NAMALWA (cell line): Measurements from ENCODE around the gene TYW1.
"Not testable (repeated sequence)": the region's sequence is repeated elsewhere in the genome, so short reads cannot be mapped to it uniquely, and the experiment has no call there.

ENCODE experiments used
- DNase-seq: peaks from one replicate; pipeline ENCODE4 v3.0.0-alpha.2; 2015; ENCODE audit warnings: low spot score

The TYW1 gene, protein sequence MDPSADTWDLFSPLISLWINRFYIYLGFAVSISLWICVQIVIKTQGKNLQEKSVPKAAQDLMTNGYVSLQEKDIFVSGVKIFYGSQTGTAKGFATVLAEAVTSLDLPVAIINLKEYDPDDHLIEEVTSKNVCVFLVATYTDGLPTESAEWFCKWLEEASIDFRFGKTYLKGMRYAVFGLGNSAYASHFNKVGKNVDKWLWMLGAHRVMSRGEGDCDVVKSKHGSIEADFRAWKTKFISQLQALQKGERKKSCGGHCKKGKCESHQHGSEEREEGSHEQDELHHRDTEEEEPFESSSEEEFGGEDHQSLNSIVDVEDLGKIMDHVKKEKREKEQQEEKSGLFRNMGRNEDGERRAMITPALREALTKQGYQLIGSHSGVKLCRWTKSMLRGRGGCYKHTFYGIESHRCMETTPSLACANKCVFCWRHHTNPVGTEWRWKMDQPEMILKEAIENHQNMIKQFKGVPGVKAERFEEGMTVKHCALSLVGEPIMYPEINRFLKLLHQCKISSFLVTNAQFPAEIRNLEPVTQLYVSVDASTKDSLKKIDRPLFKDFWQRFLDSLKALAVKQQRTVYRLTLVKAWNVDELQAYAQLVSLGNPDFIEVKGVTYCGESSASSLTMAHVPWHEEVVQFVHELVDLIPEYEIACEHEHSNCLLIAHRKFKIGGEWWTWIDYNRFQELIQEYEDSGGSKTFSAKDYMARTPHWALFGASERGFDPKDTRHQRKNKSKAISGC

GRCh38 chr7:66996444-66997191, at the start of gene TYW1:
TSS of gene TYW1 (plus strand) at chr7:66996833. CDS start at chr7:66996979, 146 bp downstream.
- peak; percentile 100 for DNase-seq

DNA sequence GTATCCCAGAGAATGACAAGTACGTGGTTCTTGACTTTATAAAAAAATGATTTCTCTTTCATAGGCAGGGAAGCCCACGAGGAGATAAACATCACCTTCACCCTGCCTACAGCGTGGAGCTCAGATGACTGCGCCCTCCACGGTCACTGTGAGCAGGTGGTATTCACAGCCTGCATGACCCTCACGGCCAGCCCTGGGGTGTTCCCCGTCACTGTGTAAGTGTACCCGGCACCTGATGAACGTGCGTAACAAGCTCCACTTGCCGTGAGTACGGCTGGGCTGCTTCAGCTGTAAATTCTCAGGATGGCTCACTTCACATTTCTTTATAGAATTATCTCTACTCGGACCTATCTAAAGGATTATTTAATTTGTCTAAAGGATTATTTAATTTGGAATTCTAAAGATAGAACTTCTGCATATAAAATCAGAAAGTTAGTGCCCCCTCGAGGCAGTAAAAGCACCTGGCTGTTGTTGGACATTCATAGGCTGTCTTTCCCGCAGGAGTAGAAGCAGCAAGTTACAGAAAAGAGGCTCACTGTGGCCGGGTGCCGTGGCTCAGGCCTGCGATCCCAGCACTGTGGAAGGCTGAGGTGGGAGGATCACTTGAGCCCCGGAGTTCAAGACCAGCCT, 48.0 kb upstream of the TYW1 start:
- no peak for DNase-seq

DNA sequence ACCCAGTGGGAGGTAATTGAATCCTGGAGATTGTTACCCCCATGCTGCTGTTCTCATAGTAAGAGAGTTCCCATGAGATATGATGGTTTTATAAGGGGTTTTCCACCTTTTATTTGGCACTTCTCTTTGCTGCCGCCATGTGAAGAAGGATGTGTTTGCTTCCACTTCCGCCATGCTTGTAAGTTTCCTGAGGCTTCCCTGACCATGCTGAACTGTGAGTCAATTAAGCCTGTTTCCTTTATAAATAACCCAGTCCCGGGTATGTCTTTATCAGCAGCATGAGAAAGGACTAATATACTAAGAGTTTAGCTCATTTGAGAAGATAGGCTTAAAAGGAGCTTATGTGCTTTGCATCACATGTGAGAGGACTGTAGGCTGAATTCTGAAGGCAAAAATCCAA, 46.3 kb upstream of the TYW1 start:
- no peak for DNase-seq

GRCh38 chr7:66950763-66951162, 45.9 kb upstream of the TYW1 start:
- no peak for DNase-seq

GRCh38 chr7:66952343-66953043, 44.1 kb upstream of the TYW1 start:
- DNase-seq: no peak

GRCh38 chr7:66953044-66953427, 43.6 kb upstream of the TYW1 start:
- peak; percentile 65 for DNase-seq

DNA sequence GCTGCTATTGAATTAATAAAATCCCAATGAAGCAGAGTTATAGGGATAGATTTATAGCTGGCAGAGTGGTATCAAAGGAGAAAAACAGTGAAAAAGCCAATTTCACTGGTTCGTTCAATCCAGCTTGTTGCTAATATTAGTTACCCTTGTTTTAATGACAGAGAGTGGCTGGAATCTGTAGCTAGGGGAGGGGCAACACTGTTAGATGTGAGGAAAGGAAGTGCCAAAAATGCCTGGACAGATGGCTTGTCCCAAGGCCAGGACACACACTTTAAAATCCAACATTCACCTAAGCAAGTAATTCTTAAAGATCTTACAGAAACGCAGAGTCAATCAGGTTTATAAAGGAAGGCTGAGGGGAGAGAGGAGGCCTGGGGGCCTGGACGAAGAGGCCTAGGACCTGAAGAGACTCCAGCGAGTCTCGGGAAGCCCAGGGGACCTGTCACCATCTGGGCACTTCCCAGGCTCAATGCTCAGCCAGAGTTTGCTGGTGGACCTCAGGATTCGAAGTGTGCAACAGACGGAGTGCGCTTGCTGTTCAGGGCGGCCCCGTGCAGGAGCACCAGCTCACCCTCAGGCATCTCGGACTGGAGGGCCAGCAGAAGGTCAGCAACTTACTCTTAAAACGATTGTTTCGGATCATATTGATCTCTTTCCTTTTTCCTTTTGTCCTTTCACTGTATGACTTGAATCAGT, 38.9 kb upstream of the TYW1 start:
- no peak for DNase-seq

DNA sequence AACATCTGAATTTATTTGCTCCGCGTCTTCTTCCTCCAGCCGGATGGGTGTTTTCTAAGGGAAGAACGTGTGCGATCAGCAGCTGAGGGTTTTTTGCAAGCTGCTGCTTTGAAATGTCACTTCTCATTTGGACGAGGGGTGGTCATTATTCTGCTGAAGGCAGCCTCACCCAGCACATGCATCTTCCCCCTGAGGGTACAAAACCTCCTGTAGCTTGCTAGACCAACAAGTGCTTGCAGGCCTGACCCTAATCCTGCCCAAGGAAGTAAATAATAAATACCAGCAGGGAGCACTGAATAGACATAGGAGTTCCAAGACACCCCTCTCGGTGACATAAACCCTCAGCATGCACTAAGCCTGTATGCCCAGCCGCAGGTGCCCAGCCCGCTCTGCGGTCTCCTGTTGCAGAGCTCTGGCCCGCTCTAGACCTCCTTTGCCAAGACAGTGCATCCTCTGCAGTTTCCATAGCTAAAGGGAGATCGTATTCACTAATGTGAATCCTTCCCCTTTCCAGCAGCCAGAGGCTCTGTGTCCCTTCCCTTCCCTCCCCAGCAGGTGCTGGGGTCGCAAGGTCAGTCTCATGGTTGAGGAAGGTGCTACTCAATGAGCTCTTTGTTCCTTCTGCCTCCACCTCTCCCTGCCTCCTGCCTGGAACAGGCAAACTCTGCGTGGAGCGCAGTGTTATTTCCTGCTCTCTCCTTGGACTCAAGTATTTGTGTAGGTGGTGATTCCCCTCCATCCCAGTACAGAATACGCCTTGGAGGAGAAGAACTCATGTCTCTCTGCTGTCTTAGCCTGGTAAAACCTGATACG, 37.9 kb upstream of the TYW1 start:
- no peak for DNase-seq

GRCh38 chr7:66960192-66960591, 36.4 kb upstream of the TYW1 start:
- DNase-seq: no peak

- no peak for DNase-seq
These were observed 35.5 kb upstream of the TYW1 start for GRCh38 chr7:66961096-66961495.

- DNase-seq: no peak
These were observed 32.2 kb upstream of the TYW1 start for GRCh38 chr7:66964411-66964810.

- DNase-seq: peak; percentile 37
These were observed 29.6 kb upstream of the TYW1 start for GRCh38 chr7:66967029-66967428.

DNA sequence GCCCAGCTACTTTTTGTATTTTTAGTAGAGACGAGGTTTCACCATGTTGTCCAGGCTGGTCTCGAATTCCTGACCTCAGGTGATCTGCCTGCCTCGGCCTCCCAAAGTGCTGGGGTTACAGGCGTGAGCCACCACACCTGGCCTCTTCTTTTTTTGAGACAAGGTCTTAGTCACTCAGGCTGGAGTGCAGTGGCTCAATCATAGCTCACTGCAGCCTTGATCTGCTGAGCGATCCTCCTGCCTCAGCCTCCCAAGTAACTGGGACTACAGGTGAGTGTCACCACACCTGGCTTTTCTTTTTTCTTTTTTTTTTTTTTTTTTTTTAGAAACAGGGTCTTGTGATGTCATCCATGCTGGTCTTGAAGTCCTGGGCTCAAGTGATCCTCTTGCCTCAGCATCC, 27.6 kb upstream of the TYW1 start:
- not testable (repeated sequence) for DNase-seq

- DNase-seq: no peak
These were observed 26.3 kb upstream of the TYW1 start for GRCh38 chr7:66970310-66970709.

DNA sequence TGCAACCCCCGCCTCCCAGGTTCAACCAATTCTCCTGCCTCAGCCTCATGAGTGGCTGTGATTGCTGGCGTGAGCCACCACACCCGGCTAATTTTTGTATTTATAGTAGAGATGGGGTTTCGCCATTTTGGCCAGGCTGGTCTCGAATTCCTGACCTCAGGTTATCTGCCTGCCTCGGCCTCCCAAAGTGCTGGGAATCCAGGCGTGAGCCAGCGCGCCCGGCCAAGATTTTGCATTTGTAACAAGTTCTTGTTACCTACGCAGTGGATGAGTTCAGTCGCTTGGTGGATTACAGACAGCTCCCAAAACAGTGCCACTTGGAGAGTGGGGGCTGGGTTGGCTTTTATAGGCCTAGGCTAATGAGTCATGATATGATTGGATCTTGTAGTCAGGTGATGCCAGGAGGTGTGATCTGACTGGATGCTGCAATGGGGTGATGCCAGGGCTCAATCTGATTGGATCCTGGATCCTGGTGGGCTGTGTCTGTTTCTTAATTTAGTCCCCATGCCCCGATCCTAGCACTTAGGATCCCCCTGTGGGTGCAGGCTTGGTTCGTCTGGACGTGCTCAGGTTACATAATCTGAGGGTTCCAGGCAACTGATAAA, 21.5 kb upstream of the TYW1 start:
- DNase-seq: peak; percentile 64

DNA sequence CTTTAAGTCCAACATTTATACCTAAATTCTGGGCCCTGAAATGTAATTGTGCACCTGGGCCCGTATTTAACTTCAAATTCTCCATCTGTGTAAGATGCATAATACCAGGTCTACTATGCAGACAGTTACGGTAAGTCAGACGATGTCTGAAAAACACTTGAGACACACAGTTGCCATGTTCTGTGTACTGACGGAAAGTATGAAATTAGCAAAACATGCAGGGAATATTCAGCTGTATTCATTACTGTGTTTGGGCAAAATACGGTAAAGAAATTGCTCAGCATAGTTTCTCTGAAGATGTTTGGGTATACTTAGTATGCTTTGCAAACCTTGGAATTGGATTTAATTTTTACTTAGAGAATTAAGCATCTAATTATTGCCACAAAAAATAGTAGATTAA, 18.3 kb upstream of the TYW1 start:
- DNase-seq: not testable (repeated sequence)

DNA sequence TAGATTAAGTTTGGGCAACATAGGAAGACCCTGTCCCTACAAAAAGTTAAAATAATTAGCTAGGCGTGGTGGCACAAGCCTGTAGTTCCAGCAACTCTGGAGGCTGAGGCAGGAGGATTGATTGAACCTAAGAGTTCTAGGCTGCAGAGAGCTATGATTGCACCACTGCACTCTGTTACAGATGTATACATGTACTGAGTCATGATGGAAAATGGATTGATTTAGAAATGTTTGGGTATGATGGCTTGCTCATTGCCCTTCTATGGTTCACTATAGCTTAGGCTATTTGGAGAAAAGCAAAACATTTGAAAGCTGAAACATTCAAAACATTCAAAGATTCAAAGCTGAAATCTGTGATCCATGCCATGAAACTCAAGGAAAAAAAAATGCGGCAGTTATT, 17.6 kb upstream of the TYW1 start:
- DNase-seq: not testable (repeated sequence)

DNA sequence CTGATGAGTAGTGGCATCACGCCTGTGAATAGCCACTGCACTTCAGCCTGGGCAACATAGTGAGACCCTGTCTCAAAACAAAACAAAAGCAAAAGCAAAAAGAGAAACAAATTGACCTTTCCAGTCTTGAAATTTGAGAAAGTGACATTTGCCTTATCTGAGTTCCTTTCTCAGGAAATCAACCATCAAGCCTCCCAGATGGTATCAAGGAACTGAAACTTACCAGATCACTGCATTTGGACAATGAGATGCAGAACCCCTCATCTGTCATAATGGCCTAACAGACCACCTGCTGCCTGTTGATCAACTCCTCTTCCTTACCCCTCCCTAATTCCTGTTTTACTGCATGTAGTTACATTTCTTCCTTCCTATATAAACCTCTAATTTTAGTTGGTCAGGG, 16.3 kb upstream of the TYW1 start:
- DNase-seq: peak; percentile 65

DNA sequence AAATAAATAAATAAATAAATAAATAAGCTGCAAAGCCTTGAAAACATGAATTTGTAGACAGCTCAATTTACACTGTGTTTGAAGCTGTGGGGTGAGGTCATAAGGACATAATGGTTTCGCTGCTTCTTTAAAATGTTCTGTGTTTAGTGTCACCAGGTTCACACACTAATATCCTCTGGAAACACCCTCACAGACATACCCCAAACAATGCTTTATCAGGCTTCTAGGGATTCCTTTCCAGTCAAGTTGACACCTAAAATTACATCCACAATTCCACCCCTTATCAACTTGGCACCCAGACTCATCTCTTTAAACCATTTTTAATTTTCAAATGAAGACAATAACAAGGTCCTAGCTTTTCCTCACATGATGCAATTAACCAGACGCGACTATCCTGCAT, 7.1 kb upstream of the TYW1 start:
- DNase-seq: not testable (repeated sequence)

- peak; percentile 56 for DNase-seq
These were observed 2.6 kb upstream of the TYW1 start for GRCh38 chr7:66994051-66994450.
